HG02840 (cell line): Measurements from ENCODE around the gene TSGA10.
"Not testable (repeated sequence)": the region's sequence is repeated elsewhere in the genome, so short reads cannot be mapped to it uniquely, and the experiment has no call there.

Experiments used
- ATAC-seq: cut with Tn5 transposase; IDR thresholded peaks from one replicate; pipeline ENCODE4 v1.9.1; 2021; ENCODE audit warnings: mild to moderate bottlenecking, moderate library complexity, moderate number of reproducible peaks; ENCODE audit not compliant: unreplicated experiment, low FRiP score

TSGA10 gene

GRCh38 chr2:99154643-99155536 lies at the start of gene TSGA10, which contains the start of gene LIPT1:
TSGA10 (minus strand) TSS chr2:99154942; CDS start chr2:99109439, 45,503 bp downstream.
LIPT1 (plus strand) TSS chr2:99154967; CDS start chr2:99161958, 6,991 bp downstream.
- peak; percentile 94 for ATAC-seq

GRCh38 chr2:99201959-99202678 lies 47.4 kb upstream of the TSGA10 start:
- no peak for ATAC-seq

GRCh38 chr2:99200076-99200800 lies 45.5 kb upstream of the TSGA10 start:
- ATAC-seq, result no peak

- no peak for ATAC-seq
Observed at GRCh38 chr2:99198103-99198841, 43.5 kb upstream of the TSGA10 start.

GRCh38 chr2:99192364-99192763 lies 37.6 kb upstream of the TSGA10 start:
- not testable (repeated sequence) for ATAC-seq

- ATAC-seq, result no peak
Observed at GRCh38 chr2:99190548-99190947, 35.8 kb upstream of the TSGA10 start.

GRCh38 chr2:99188357-99188756 lies 33.6 kb upstream of the TSGA10 start:
- no peak for ATAC-seq

- ATAC-seq, result no peak
Observed at GRCh38 chr2:99187011-99187410, 32.3 kb upstream of the TSGA10 start.

- no peak for ATAC-seq
Observed at GRCh38 chr2:99184811-99185210, 30.1 kb upstream of the TSGA10 start.

- no peak for ATAC-seq
Observed at GRCh38 chr2:99183025-99183424, 28.3 kb upstream of the TSGA10 start.

GRCh38 chr2:99181624-99182000 lies 26.9 kb upstream of the TSGA10 start:
- ATAC-seq, result no peak

GRCh38 chr2:99180755-99181623 lies 26.2 kb upstream of the TSGA10 start, which contains the start of the genes MITD1 and MRPL30:
MITD1 (minus strand) TSS chr2:99181058; CDS start chr2:99180981, 77 bp downstream.
MRPL30 (plus strand) TSS chr2:99181184; CDS start chr2:99186204, 5,020 bp downstream.
- peak; percentile 88 for ATAC-seq

- ATAC-seq, result no peak
Observed at GRCh38 chr2:99171377-99172140, 16.8 kb upstream of the TSGA10 start.

- no peak for ATAC-seq
Observed at GRCh38 chr2:99169534-99169933, 14.8 kb upstream of the TSGA10 start.

- ATAC-seq, result no peak
Observed at GRCh38 chr2:99166218-99166617, 11.5 kb upstream of the TSGA10 start.

- ATAC-seq, result no peak
Observed at GRCh38 chr2:99159594-99159993, 4.9 kb upstream of the TSGA10 start.

GRCh38 chr2:99158599-99158998 lies 3.9 kb upstream of the TSGA10 start:
- no peak for ATAC-seq

- no peak for ATAC-seq
Observed at GRCh38 chr2:99156891-99157290, 2.1 kb upstream of the TSGA10 start.
